COLO829 (cell line): Measurements from ENCODE around the gene IMPG2.

Experiments used
- DNase-seq: peaks from one replicate; pipeline ENCODE4 v3.0.0; 2012; ENCODE audit warnings: low spot score

Gene IMPG2

GRCh38 chr3:101184111-101184510 is 136.3 kb downstream of the IMPG2 start:
- DNase-seq = no peak

GRCh38 chr3:101183151-101183550 is 137.2 kb downstream of the IMPG2 start:
- no peak for DNase-seq

GRCh38 chr3:101182734-101183133 is 137.6 kb downstream of the IMPG2 start:
- no peak for DNase-seq

- no peak for DNase-seq
These were observed 138.6 kb downstream of the IMPG2 start for GRCh38 chr3:101181801-101182200.

GRCh38 chr3:101179637-101180036 is 140.7 kb downstream of the IMPG2 start:
- DNase-seq = no peak

- DNase-seq = no peak
These were observed 142.8 kb downstream of the IMPG2 start for GRCh38 chr3:101177577-101177976.
